Transverse colon (tissue), 4 donors: ENCODE measurements around the gene ERGIC1. TPM values are rescaled to one million over a fixed set of nuclear protein-coding genes. Genes with fewer than 3 reads are reported as not detected.
"Not testable (repeated sequence)": the region's sequence is repeated elsewhere in the genome, so short reads cannot be mapped to it uniquely, and the experiment has no call there.

Experiments used
- DNase-seq: peaks from one replicate; pipeline ENCODE4 v3.0.0-alpha.2; 2019
- H3K27ac ChIP-seq, 4 donors: fragments of 200-600 bp; sonication (generic); 2 replicates each; pipeline ENCODE4 v1.5.1; 2016 to 2018; ENCODE audit warnings: inconsistent platforms in 4 of 4
- H3K27me3 ChIP-seq: fragments of 200-600 bp; sonication (generic); 2 replicates; pipeline ENCODE4 v1.5.1; 2017; ENCODE audit warnings: inconsistent platforms
- H3K36me3 ChIP-seq, 4 donors: fragments of 200-600 bp; sonication (generic); 2 replicates each; pipeline ENCODE4 v1.5.1; 2017 to 2019; ENCODE audit warnings: inconsistent platforms in 4 of 4
- H3K4me1 ChIP-seq, 4 donors: fragments of 200-600 bp; sonication (generic); 2 replicates each; pipeline ENCODE4 v1.5.1; 2017 to 2020; ENCODE audit warnings: inconsistent platforms in 4 of 4
- H3K4me3 ChIP-seq, 4 donors: fragments of 200-600 bp; sonication (generic); 1 replicate in 1 of 4; 2 replicates in 3 of 4; pipeline versions ENCODE4 v1.5.1 to v1.6.1; 2017 to 2019; ENCODE audit warnings: inconsistent platforms in 4 of 4
- H3K9me3 ChIP-seq, 2 donors: fragments of 200-600 bp; sonication (generic); 2 replicates each; pipeline ENCODE4 v1.5.1; 2017 to 2019; ENCODE audit warnings: inconsistent platforms in 2 of 2
- EP300 ChIP-seq: sonication (generic); formaldehyde crosslinking; IDR thresholded peaks from one replicate; pipeline ENCODE4 v1.6.1; 2017; ENCODE audit warnings: antibody characterized with exemption, low read depth
- POLR2A ChIP-seq: fragments of 450-650 bp; IDR thresholded peaks from one replicate; pipeline ENCODE4 v1.6.1; 2016; ENCODE audit warnings: antibody characterized with exemption, mild to moderate bottlenecking, moderate library complexity
- POLR2AphosphoS5 ChIP-seq, 3 donors: sonication (generic); formaldehyde crosslinking; IDR thresholded peaks; one replicate each; pipeline ENCODE4 v1.6.1; 2016; ENCODE audit warnings: antibody characterized with exemption in 3 of 3
- WGBS, 2 donors: methylation state at CpG; one replicate each; pipeline ENCODE4 v1.1.5; 2018; ENCODE audit warnings: low coverage in 1 of 2; 5-methylcytosine and 5-hydroxymethylcytosine counted together
- in situ Hi-C, 4 donors: fragments of 200-750 bp; cut with MboI; loops; one replicate each; pipeline versions ENCODE4 v1.15.0 to v1.15.1; 2017; ENCODE audit warnings: low sequenced_read_pairs in 3 of 4, low pct_ligation_motif_present in 1 of 4, low pct_unique_long_range_greater_than_20kb in 1 of 4
- intact Hi-C: fragments of 100-400 bp; cut with DNase I; formaldehyde crosslinking; loops from one replicate; pipeline ENCODE4 v1.15.1; 2023; ENCODE audit warnings: low total_unique reads
- total RNA-seq, 4 donors: library from RNA; depleted of rRNA; stranded (reverse); fragments of >200 nt; gene quantifications; one replicate each; pipeline ENCODE4 v1.1.0, GENCODE V29; 2016
- TF ChIP-seq, protein P1 (sequence below), 5 experiments: fragments of 200-600 bp in 3 of 5; fragments of 450-650 bp in 2 of 5; sonication (generic) in 3 of 5; IDR thresholded peaks; 1 replicate in 2 of 5; 2 replicates in 3 of 5; pipeline ENCODE4 v1.5.1; 2016 to 2017; ENCODE audit warnings: antibody characterized with exemption in 5 of 5, inconsistent platforms in 3 of 5, mild to moderate bottlenecking in 2 of 5, moderate library complexity in 1 of 5

The ERGIC1 gene, protein sequence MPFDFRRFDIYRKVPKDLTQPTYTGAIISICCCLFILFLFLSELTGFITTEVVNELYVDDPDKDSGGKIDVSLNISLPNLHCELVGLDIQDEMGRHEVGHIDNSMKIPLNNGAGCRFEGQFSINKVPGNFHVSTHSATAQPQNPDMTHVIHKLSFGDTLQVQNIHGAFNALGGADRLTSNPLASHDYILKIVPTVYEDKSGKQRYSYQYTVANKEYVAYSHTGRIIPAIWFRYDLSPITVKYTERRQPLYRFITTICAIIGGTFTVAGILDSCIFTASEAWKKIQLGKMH
- 100 to 1,000 TPM; 125 to 252 (median 184) TPM for total RNA-seq

DNA sequence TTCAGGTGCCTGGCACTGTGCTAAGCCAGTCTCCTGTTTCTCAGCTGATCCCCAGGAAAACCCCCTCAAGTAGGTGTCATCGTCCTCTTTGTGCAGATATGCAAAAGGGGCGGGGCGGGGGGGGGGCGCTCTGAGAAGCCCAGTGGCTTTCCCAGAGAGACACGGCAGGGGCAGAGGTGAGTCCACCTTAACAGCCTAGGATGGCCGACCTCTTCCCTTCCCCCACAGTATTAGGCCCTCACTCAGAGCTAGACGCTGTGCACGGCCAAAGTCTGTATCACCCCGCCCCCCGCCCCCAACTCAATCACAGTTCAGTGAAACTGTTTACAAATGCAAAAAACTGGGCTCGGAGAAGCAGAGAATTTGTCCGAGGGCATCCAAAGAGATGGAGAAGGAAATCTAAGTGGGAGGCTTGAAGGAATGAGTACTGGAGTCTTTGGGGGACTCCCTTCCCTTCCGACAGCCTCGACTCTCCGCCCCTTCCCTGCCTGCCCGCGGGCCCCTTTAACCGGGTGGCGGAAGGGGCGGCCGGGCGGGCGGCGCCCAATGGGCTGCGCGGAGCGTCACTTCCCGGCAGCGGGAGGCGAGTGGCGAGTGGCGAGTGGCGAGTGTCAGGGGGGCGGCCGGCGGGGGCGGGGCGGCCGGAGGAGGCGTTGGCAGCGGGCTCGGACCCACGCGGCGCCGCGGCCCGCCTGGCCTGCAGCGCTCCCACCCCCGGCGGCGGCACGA lies at the start of gene ERGIC1:
Gene ERGIC1 (plus strand): TSS at position 566 of the 729 bp plus-strand sequence. CDS start 163 bp downstream, at position 729.
- in situ Hi-C loops, result loop anchor here in 1 of 4 donors (10.0 kb wide), 1 partner anchor 59 kb away; the partner anchor contains the start of gene DUSP1
- peaks cover 34 to 47% (median 40%) of the 10 kb centered on the region in 4 donors for H3K4me1 ChIP-seq

DNA sequence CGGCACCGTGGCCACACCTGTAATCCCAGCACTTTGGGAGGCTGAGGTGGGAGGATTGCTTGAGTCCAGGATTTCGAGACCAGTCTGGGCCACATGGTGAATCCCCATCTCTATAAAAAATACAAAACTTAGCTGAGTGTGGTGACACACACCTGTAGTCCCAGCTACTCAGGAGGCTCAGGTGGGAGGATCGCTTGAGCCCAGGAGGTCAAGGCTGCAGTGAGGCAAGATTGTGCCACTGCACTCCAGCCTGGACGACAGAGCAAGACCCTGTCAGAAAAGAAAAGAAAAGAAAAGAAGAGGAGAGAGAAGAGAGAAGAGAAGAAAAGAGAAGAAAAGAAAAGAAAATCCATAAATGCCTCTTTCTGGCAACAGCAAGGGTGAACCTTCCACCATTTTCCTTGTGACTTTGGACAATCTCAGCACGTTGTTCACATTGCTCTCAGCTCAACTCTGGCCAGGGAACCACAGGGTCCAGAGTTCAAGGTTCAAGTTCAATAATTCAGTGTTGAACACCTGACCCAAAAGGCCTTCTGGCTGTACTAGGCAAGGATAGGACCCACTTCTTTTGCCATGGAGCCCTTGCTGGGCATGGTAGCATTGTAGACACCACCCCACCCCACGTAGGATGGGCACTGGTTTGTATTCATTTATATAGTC lies 48.5 kb upstream of the ERGIC1 start:
- Histone ChIP-seq H3K9me3 (no peaks in the 10 kb centered on the region), H3K4me3 (no peak overlapping the region), H3K27me3 (no peaks in the 10 kb centered on the region), H3K36me3 (no peaks in the 10 kb centered on the region), H3K27ac (no peak overlapping the region), H3K4me1 (peaks cover 18 to 46% (median 30%) of the 10 kb centered on the region in 4 donors)
- DNase-seq, result no peak
- WGBS, 2 donors, result 77 to 81% methylated on average over 4 to 7 of the region's 7 CpGs
- in situ Hi-C loops (no loop called here), intact Hi-C loops (no loop called here)
- TF ChIP-seq POLR2AphosphoS5 (IDR thresholded peaks at IDR 0.05) (no peak), POLR2A (no peak), EP300 (no peak)
- TF ChIP-seq, protein P1, sequence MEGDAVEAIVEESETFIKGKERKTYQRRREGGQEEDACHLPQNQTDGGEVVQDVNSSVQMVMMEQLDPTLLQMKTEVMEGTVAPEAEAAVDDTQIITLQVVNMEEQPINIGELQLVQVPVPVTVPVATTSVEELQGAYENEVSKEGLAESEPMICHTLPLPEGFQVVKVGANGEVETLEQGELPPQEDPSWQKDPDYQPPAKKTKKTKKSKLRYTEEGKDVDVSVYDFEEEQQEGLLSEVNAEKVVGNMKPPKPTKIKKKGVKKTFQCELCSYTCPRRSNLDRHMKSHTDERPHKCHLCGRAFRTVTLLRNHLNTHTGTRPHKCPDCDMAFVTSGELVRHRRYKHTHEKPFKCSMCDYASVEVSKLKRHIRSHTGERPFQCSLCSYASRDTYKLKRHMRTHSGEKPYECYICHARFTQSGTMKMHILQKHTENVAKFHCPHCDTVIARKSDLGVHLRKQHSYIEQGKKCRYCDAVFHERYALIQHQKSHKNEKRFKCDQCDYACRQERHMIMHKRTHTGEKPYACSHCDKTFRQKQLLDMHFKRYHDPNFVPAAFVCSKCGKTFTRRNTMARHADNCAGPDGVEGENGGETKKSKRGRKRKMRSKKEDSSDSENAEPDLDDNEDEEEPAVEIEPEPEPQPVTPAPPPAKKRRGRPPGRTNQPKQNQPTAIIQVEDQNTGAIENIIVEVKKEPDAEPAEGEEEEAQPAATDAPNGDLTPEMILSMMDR (IDR thresholded peaks at IDR 0.05), result no peak

More for the DNA sequence above, at the start of gene ERGIC1:
- no peaks in the 10 kb centered on the region for H3K27me3 ChIP-seq
- intact Hi-C loops, result loop anchor here (5.0 to 10.0 kb wide), 2 partner anchors 38 to 59 kb away; partner anchors contain the start of gene DUSP1
- WGBS, 2 donors, result 1% methylated on average over 24 of the region's 53 CpGs; no CpG with 5 or more reads in 1 of the 2 donors
- H3K9me3 ChIP-seq, result no peaks in the 10 kb centered on the region
- TF ChIP-seq POLR2A, result peak; percentile 69
- TF ChIP-seq, protein P1 (IDR thresholded peaks at IDR 0.05), result no peak
- TF ChIP-seq POLR2AphosphoS5 (IDR thresholded peaks at IDR 0.05), result peak; percentile 73 to 84 (median 79)
- TF ChIP-seq EP300, result no peak
- peak; percentile 91 for DNase-seq
- peak within 1 kb of the TSS; percentile 89 to 94 (median 92) for H3K27ac ChIP-seq
- H3K36me3 ChIP-seq, result no peaks in the 10 kb centered on the region
- peak within 1 kb of the TSS; percentile 64 to 96 (median 76) for H3K4me3 ChIP-seq

- H3K36me3 ChIP-seq, result no peaks in the 10 kb centered on the region
- peaks cover 18 to 40% (median 29%) of the 10 kb centered on the region in 4 donors for H3K4me1 ChIP-seq
- in situ Hi-C loops (no loop called here), intact Hi-C loops (no loop called here)
- DNase-seq, result no peak
- no peaks in the 10 kb centered on the region for H3K9me3 ChIP-seq
- H3K27ac ChIP-seq, result no peak overlapping the region
- no peaks in the 10 kb centered on the region for H3K27me3 ChIP-seq
- H3K4me3 ChIP-seq, result no peak overlapping the region
- TF ChIP-seq POLR2AphosphoS5 (IDR thresholded peaks at IDR 0.05) (no peak), EP300 (no peak), POLR2A (no peak)
- TF ChIP-seq, protein P1 (IDR thresholded peaks at IDR 0.05), result no peak
- WGBS, 2 donors, result 93% methylated on average over 9 of the region's 9 CpGs; no CpG with 5 or more reads in 1 of the 2 donors
Measured at GRCh38 chr5:172786736-172787462, 47.2 kb upstream of the ERGIC1 start.

- H3K36me3 ChIP-seq, H3K9me3 ChIP-seq, DNase-seq, H3K27me3 ChIP-seq, H3K4me3 ChIP-seq, intact Hi-C loops, H3K27ac ChIP-seq, in situ Hi-C loops: not testable (repeated sequence)
- WGBS, 2 donors, result 90 to 100% methylated on average over 1 to 3 of the region's 3 CpGs
- H3K4me1 ChIP-seq, result peaks cover 18 to 35% (median 26%) of the 10 kb centered on the region in 4 donors
Measured at GRCh38 chr5:172787538-172787937, 46.5 kb upstream of the ERGIC1 start.
